Endothelial cell of umbilical vein (primary cell): Measurements from ENCODE around the gene ATP8A1. TPM values are rescaled to one million over a fixed set of nuclear protein-coding genes. Genes with fewer than 3 reads are reported as not detected.

Source experiments
- BruUV-seq: library from RNA; stranded (reverse); fragments of 400-500 nt; replicated peaks from 2 replicates; lab custom pipeline; 2021; lab: Mats Ljungman, UMichigan
- CTCF ChIA-PET: fragments of 300-600, 350-600 bp; sonication (Branson Sonifier 250); formaldehyde crosslinking; loops from one replicate; lab custom pipeline; 2021; ENCODE audit warnings: antibody characterized with exemption, inconsistent platforms; lab: Charles Lee
- POLR2A ChIA-PET: fragments of 300-600, 350-600 bp; sonication (Branson Sonifier 250); formaldehyde crosslinking; loops from one replicate; lab custom pipeline; 2021; ENCODE audit warnings: antibody characterized with exemption, inconsistent platforms; lab: Charles Lee
- DNase-seq: peaks from one replicate; pipeline ENCODE4 v3.0.0-alpha.2; 2011; ENCODE audit warnings: low read depth, low spot score
- FAIRE-seq: peaks from 2 replicates; lab custom pipeline; 2011; peaks lifted over from hg19 to GRCh38; lab: Jason Lieb, UNC
- H2AFZ ChIP-seq: 2 replicates; pipeline ENCODE4 v1.6.0; 2012; ENCODE audit warnings: low read depth, low read length, control low read depth, inconsistent platforms
- H3K27ac ChIP-seq: 2 replicates; pipeline ENCODE4 v1.5.1; 2011; ENCODE audit warnings: low read depth, mild to moderate bottlenecking, control low read depth, low read length, moderate library complexity; ENCODE audit not compliant: insufficient read depth
- H3K27me3 ChIP-seq, 2 experiments: 2 replicates each; pipeline versions ENCODE4 v1.6.0 to v1.6.1; 2011; ENCODE audit warnings: low read length in 2 of 2, mixed read lengths in 1 of 2; ENCODE audit not compliant: control insufficient read depth in 2 of 2, insufficient read depth in 2 of 2
- H3K36me3 ChIP-seq, 2 experiments: 2 replicates in 1 of 2; 3 replicates in 1 of 2; pipeline ENCODE4 v1.5.1; 2011; ENCODE audit warnings: low read length in 2 of 2, mild to moderate bottlenecking in 1 of 2, moderate library complexity in 1 of 2; ENCODE audit not compliant: control insufficient read depth in 2 of 2, insufficient read depth in 2 of 2; ENCODE audit errors: extremely low read depth in 1 of 2
- H3K4me1 ChIP-seq: 3 replicates; pipeline ENCODE4 v1.5.1; 2011; ENCODE audit warnings: mild to moderate bottlenecking, low read length; ENCODE audit not compliant: control insufficient read depth, insufficient read depth; ENCODE audit errors: extremely low read depth
- H3K4me2 ChIP-seq: 2 replicates; pipeline ENCODE4 v1.6.1; 2011; ENCODE audit warnings: low read length, control low read depth, mixed read lengths; ENCODE audit not compliant: insufficient read depth
- H3K4me3 ChIP-seq, 3 experiments: fragments of 200-600 bp in 1 of 3; sonication (generic), shearing (Covaris generic) in 1 of 3; replicated peaks in 1 of 3; 2 replicates each; pipeline ENCODE4 v1.5.1; 2011 to 2016; ENCODE audit warnings: control low read depth in 3 of 3, low read length in 3 of 3, mild to moderate bottlenecking in 2 of 3, inconsistent platforms in 1 of 3, low read depth in 1 of 3, moderate library complexity in 1 of 3; ENCODE audit not compliant: insufficient read depth in 1 of 3
- H3K79me2 ChIP-seq: 2 replicates; pipeline ENCODE4 v1.6.0; 2012; ENCODE audit warnings: low read length, inconsistent platforms; ENCODE audit not compliant: control insufficient read depth, insufficient read depth
- H3K9ac ChIP-seq: replicated peaks from 2 replicates; pipeline ENCODE3; 2011; ENCODE audit warnings: low read length, control low read depth; ENCODE audit not compliant: insufficient read depth; ENCODE audit errors: extremely low read depth
- H3K9me1 ChIP-seq: replicated peaks from 3 replicates; pipeline ENCODE4 v1.6.0; 2011; ENCODE audit warnings: mild to moderate bottlenecking, low read length; ENCODE audit not compliant: control insufficient read depth, insufficient read depth; ENCODE audit errors: extremely low read depth
- H3K9me3 ChIP-seq: replicated peaks from 2 replicates; pipeline ENCODE4 v1.5.1; 2012; ENCODE audit warnings: low read length, inconsistent platforms; ENCODE audit not compliant: control insufficient read depth, insufficient read depth
- H4K20me1 ChIP-seq: replicated peaks from 2 replicates; pipeline ENCODE3; 2011; ENCODE audit warnings: mild to moderate bottlenecking, low read length; ENCODE audit not compliant: control insufficient read depth, insufficient read depth; ENCODE audit errors: extremely low read depth
- EZH2 ChIP-seq: IDR thresholded peaks from 2 replicates; pipeline ENCODE4 v1.6.1; 2012; ENCODE audit warnings: borderline replicate concordance, low read depth, mild to moderate bottlenecking, moderate library complexity, low read length, inconsistent platforms; ENCODE audit not compliant: severe bottlenecking
- FOS ChIP-seq: IDR thresholded peaks from 2 replicates; pipeline ENCODE4 v1.6.1; 2011; ENCODE audit warnings: mild to moderate bottlenecking, low read length, moderate library complexity, borderline replicate concordance; ENCODE audit not compliant: insufficient read depth
- GATA2 ChIP-seq: IDR thresholded peaks from 2 replicates; pipeline ENCODE4 v1.7.0; 2011; ENCODE audit warnings: low read depth, mild to moderate bottlenecking, moderate library complexity, mixed read lengths, low read length; ENCODE audit not compliant: insufficient read length, insufficient read depth
- JUN ChIP-seq: IDR thresholded peaks from 2 replicates; pipeline ENCODE4 v1.6.1; 2011; ENCODE audit warnings: borderline replicate concordance, low read depth; ENCODE audit not compliant: insufficient read length, insufficient read depth
- MYC ChIP-seq: IDR thresholded peaks from one replicate; pipeline ENCODE4 v1.6.1; 2011; ENCODE audit warnings: mild to moderate bottlenecking, low read depth, low read length
- POLR2A ChIP-seq: IDR thresholded peaks from 2 replicates; pipeline ENCODE4 v1.6.1; 2012; ENCODE audit warnings: low read depth, mild to moderate bottlenecking, control low read depth, low read length
- POLR2AphosphoS5 ChIP-seq: IDR thresholded peaks from 2 replicates; pipeline ENCODE4 v1.6.1; 2012; ENCODE audit warnings: low read depth, mild to moderate bottlenecking, control low read depth, low read length, moderate library complexity; ENCODE audit not compliant: insufficient read depth
- dilution Hi-C: fragments of 300-500 bp; cut with MboI; formaldehyde crosslinking; loops from one replicate; pipeline ENCODE4 v1.15.0; 2019; ENCODE audit warnings: low sequenced_read_pairs; ENCODE audit not compliant: extremely low pct_ligation_motif_present
- intact Hi-C: fragments of 100-400 bp; cut with micrococcal nuclease; formaldehyde crosslinking; loops from one replicate; pipeline ENCODE4 v1.10.0; 2022
- polyA plus RNA-seq, 4 experiments: library from polyadenylated mRNA; depleted of rRNA in 3 of 4; stranded (reverse) in 3 of 4; unstranded in 1 of 4; fragments of >200 nt; gene quantifications; 2 replicates each; pipeline versions ENCODE4 v1.2.1 to v1.2.3, GENCODE V29; 2011 to 2012; ENCODE audit warnings: missing spikeins in 1 of 4
- total RNA-seq: library from RNA; stranded (reverse); gene quantifications from 2 replicates; pipeline ENCODE4 v1.2.3, GENCODE V29; 2021
- TF ChIP-seq, protein P1 (sequence below): IDR thresholded peaks from 2 replicates; pipeline ENCODE4 v1.6.1; 2011; ENCODE audit not compliant: insufficient read depth, insufficient read length
- TF ChIP-seq, protein P2 (sequence below), 2 donors: IDR thresholded peaks; 1 replicate in 1 of 2; 2 replicates in 1 of 2; pipeline ENCODE4 v1.5.1; 2011; ENCODE audit warnings: low read length in 2 of 2, mild to moderate bottlenecking in 2 of 2, moderate library complexity in 2 of 2, control low read depth in 1 of 2, inconsistent platforms in 1 of 2, low read depth in 1 of 2; ENCODE audit not compliant: insufficient read depth in 1 of 2; ENCODE audit errors: extremely low read depth in 1 of 2

The ATP8A1 gene
- total and polyA plus RNA-seq, 2 donors (not counting 3 experiments of a cell fraction or from before 2014, with no cell fraction given): 0.97 to 11.5 TPM

DNA sequence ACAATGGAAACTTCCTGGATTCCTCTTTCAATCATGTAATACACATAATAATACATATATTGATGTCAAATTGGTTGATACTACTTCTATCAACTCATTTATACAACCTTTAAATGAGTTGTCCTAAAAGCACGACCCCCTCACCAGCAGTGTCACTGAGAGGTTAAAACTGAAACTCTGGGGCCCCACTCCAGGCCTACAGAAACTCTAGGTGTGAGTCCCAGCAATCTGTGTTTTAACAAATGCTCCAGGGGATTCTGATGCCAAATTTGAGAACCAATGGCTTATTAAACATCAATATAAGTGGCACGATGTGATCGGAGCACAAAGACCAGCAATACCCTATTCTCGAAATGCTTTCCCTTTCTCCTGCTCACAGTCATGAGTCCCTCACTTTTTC is 47.9 kb downstream of the ATP8A1 start:
- DNase-seq (no peak), FAIRE-seq (no peak)
- H3K9me1 ChIP-seq: no peaks in the 10 kb centered on the region
- H3K27ac ChIP-seq: no peak overlapping the region
- H3K9me3 ChIP-seq: no peaks in the 10 kb centered on the region
- TF ChIP-seq POLR2AphosphoS5 (no peak), EZH2 (no peak), JUN (no peak), MYC (no peak), POLR2A (no peak), GATA2 (no peak), FOS (no peak)
- TF ChIP-seq, protein P1, sequence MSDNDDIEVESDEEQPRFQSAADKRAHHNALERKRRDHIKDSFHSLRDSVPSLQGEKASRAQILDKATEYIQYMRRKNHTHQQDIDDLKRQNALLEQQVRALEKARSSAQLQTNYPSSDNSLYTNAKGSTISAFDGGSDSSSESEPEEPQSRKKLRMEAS: no peak
- TF ChIP-seq, protein P2, sequence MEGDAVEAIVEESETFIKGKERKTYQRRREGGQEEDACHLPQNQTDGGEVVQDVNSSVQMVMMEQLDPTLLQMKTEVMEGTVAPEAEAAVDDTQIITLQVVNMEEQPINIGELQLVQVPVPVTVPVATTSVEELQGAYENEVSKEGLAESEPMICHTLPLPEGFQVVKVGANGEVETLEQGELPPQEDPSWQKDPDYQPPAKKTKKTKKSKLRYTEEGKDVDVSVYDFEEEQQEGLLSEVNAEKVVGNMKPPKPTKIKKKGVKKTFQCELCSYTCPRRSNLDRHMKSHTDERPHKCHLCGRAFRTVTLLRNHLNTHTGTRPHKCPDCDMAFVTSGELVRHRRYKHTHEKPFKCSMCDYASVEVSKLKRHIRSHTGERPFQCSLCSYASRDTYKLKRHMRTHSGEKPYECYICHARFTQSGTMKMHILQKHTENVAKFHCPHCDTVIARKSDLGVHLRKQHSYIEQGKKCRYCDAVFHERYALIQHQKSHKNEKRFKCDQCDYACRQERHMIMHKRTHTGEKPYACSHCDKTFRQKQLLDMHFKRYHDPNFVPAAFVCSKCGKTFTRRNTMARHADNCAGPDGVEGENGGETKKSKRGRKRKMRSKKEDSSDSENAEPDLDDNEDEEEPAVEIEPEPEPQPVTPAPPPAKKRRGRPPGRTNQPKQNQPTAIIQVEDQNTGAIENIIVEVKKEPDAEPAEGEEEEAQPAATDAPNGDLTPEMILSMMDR (IDR thresholded peaks at IDR 0.05; ENCODE audit: extremely low read depth in 1 of 2, insufficient read depth in 1 of 2, low read depth in 1 of 2, low read length in 2 of 2): no peak
- CTCF ChIA-PET: no interaction called here
- no peaks in the 10 kb centered on the region for H3K36me3 ChIP-seq
- no peaks in the 10 kb centered on the region for H3K79me2 ChIP-seq
- H3K4me1 ChIP-seq: no peaks in the 10 kb centered on the region
- no peak overlapping the region for H3K4me2 ChIP-seq
- no TSS peak for BruUV-seq
- H2AFZ ChIP-seq: no peak overlapping the region
- H3K4me3 ChIP-seq: no peak overlapping the region
- no peaks in the 10 kb centered on the region for H3K27me3 ChIP-seq
- dilution Hi-C loops (no loop called here), intact Hi-C loops (no loop called here)
- POLR2A ChIA-PET: no interaction called here
- H3K9ac ChIP-seq: no peak overlapping the region
- no peaks in the 10 kb centered on the region for H4K20me1 ChIP-seq
